ENCODE data around the gene ABCD4. TPM values are rescaled to one million over a fixed set of nuclear protein-coding genes. Genes with fewer than 3 reads are reported as not detected.

The ABCD4 gene
- polyA plus RNA-seq, 1 donor (not counting 4 experiments of a cell fraction or from before 2014, with no cell fraction given), result 12.9 TPM

DNA sequence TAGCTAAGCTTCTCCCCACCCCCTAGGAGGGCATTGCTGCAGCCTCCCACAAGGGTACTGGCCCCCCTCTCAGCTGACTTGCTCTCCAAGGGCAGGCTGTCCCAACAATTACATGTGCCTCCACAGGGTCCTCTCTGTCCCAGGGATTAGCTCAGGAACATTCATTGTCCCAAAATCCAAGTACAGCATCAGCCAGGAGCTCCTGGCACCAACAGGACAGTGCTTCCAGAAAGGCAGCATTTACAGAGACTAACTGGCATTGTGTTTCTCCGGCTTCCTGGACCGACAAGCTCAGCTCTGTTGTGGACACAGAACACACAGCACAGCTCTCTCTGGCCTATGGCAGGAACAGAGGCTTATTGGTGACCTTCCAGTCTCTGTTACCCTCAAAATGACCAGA, 21.7 kb downstream of the ABCD4 start:
- Histone ChIP-seq H3K27ac (ENCODE audit: control insufficient read depth, insufficient read depth, low read length) (no peak overlapping the region), H4K20me1 (ENCODE audit: control insufficient read depth, extremely low read depth, insufficient read depth, low read length) (no peaks in the 10 kb centered on the region), H3K9ac (ENCODE audit: control insufficient read depth, extremely low read depth, insufficient read depth, low read length) (no peak overlapping the region), H3K4me1 (ENCODE audit: control insufficient read depth, extremely low read depth, insufficient read depth, low read length) (peaks cover under 1% of the 10 kb centered on the region), H3K79me2 (ENCODE audit: control insufficient read depth, insufficient read depth, low read length) (no peaks in the 10 kb centered on the region), H3K27me3 (ENCODE audit: control insufficient read depth, extremely low read depth, insufficient read depth, low read length) (peaks cover 6% of the 10 kb centered on the region), H3K4me3 (ENCODE audit: control insufficient read depth in 2 of 3, extremely low read depth in 1 of 3, insufficient read depth in 2 of 3, low read depth in 1 of 3, low read length in 3 of 3) (no peak overlapping the region), H3K36me3 (ENCODE audit: control insufficient read depth in 2 of 2, extremely low read depth in 1 of 2, insufficient read depth in 2 of 2, low read length in 2 of 2) (peaks cover under 1 to 8% of the 10 kb centered on the region in 2 experiments), H3K9me1 (ENCODE audit: control insufficient read depth, extremely low read depth, insufficient read depth, low read length) (no peaks in the 10 kb centered on the region), H3K4me2 (ENCODE audit: control insufficient read depth, extremely low read depth, insufficient read depth, low read depth, low read length) (no peak overlapping the region), H3K9me3 (ENCODE audit: control insufficient read depth, low read depth, low read length) (no peaks in the 10 kb centered on the region), H2AFZ (ENCODE audit: control insufficient read depth, low read length) (no peak overlapping the region)
- dilution Hi-C loops (cut with MboI; ENCODE audit: extremely low pct_ligation_motif_present, low sequenced_read_pairs), result no loop called here
- DNase-seq (ENCODE audit: low read depth, low spot score) (no peak), FAIRE-seq (no peak)
- TF ChIP-seq, protein P1, sequence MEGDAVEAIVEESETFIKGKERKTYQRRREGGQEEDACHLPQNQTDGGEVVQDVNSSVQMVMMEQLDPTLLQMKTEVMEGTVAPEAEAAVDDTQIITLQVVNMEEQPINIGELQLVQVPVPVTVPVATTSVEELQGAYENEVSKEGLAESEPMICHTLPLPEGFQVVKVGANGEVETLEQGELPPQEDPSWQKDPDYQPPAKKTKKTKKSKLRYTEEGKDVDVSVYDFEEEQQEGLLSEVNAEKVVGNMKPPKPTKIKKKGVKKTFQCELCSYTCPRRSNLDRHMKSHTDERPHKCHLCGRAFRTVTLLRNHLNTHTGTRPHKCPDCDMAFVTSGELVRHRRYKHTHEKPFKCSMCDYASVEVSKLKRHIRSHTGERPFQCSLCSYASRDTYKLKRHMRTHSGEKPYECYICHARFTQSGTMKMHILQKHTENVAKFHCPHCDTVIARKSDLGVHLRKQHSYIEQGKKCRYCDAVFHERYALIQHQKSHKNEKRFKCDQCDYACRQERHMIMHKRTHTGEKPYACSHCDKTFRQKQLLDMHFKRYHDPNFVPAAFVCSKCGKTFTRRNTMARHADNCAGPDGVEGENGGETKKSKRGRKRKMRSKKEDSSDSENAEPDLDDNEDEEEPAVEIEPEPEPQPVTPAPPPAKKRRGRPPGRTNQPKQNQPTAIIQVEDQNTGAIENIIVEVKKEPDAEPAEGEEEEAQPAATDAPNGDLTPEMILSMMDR (optimal IDR thresholded peaks at IDR 0.05 in 1 of 3, IDR thresholded peaks at IDR 0.05 in 1 of 3, conservative IDR thresholded peaks at IDR 0.05 in 1 of 3; ENCODE audit: extremely low read depth in 1 of 3, insufficient read depth in 2 of 3, low read length in 3 of 3), result no peak
- no peak for TF ChIP-seq EZH2 (IDR thresholded peaks at IDR 0.05; ENCODE audit: low read length)

DNA sequence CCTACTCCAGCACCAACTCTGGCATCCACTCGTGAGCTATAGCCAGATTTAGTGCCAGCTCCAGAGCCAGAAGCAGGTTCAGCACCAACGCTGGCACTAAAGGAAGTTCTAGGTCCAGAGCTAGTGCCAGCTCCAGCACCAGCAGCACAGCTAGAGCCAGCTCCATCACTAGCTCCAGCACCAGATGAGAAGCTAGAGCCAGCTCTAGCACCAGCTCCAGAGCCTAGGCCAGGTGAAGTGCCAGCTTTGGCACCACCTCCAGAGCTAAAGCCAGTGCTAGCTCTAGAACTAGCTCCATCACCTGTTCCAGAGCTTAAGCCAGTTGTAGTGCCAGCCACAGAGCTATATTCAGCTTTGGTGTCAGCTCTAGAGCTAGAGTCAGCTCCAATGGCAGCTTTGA, 24.7 kb downstream of the ABCD4 start:
- TF ChIP-seq, protein P1 (optimal IDR thresholded peaks at IDR 0.05 in 1 of 3, IDR thresholded peaks at IDR 0.05 in 1 of 3, conservative IDR thresholded peaks at IDR 0.05 in 1 of 3; ENCODE audit: extremely low read depth in 1 of 3, insufficient read depth in 2 of 3, low read length in 3 of 3), result no peak
- TF ChIP-seq EZH2 (IDR thresholded peaks at IDR 0.05; ENCODE audit: low read length), result no peak
- H3K4me1 ChIP-seq (ENCODE audit: control insufficient read depth, extremely low read depth, insufficient read depth, low read length), result peaks cover 13% of the 10 kb centered on the region
- no peaks in the 10 kb centered on the region for H3K79me2 ChIP-seq (ENCODE audit: control insufficient read depth, insufficient read depth, low read length)
- DNase-seq (ENCODE audit: low read depth, low spot score) (no peak), FAIRE-seq (no peak)
- peaks cover 6% of the 10 kb centered on the region for H3K27me3 ChIP-seq (ENCODE audit: control insufficient read depth, extremely low read depth, insufficient read depth, low read length)
- dilution Hi-C loops (cut with MboI; ENCODE audit: extremely low pct_ligation_motif_present, low sequenced_read_pairs), result no loop called here
- no peak overlapping the region for H2AFZ ChIP-seq (ENCODE audit: control insufficient read depth, low read length)
- H3K9ac ChIP-seq (ENCODE audit: control insufficient read depth, extremely low read depth, insufficient read depth, low read length), result no peak overlapping the region
- H3K36me3 ChIP-seq (ENCODE audit: control insufficient read depth in 2 of 2, extremely low read depth in 1 of 2, insufficient read depth in 2 of 2, low read length in 2 of 2), result no peaks in the 10 kb centered on the region
- no peaks in the 10 kb centered on the region for H3K9me1 ChIP-seq (ENCODE audit: control insufficient read depth, extremely low read depth, insufficient read depth, low read length)
- no peaks in the 10 kb centered on the region for H4K20me1 ChIP-seq (ENCODE audit: control insufficient read depth, extremely low read depth, insufficient read depth, low read length)
- no peak overlapping the region for H3K4me3 ChIP-seq (ENCODE audit: control insufficient read depth in 2 of 3, extremely low read depth in 1 of 3, insufficient read depth in 2 of 3, low read depth in 1 of 3, low read length in 3 of 3)
- H3K4me2 ChIP-seq (ENCODE audit: control insufficient read depth, extremely low read depth, insufficient read depth, low read depth, low read length), result no peak overlapping the region
- H3K9me3 ChIP-seq (ENCODE audit: control insufficient read depth, low read depth, low read length), result no peaks in the 10 kb centered on the region
- H3K27ac ChIP-seq (ENCODE audit: control insufficient read depth, insufficient read depth, low read length), result no peak overlapping the region
